H1 (cell line): Measurements from ENCODE around the gene SLC26A11. TPM values are rescaled to one million over a fixed set of nuclear protein-coding genes. Genes with fewer than 3 reads are reported as not detected.

ENCODE experiments used
- SIN3A ChIP-seq, 2 experiments: IDR thresholded peaks in 1 of 2; conservative IDR thresholded peaks in 1 of 2; 2 replicates each; pipeline ENCODE4 v1.6.1; 2011 to 2012; ENCODE audit warnings: low read length in 2 of 2, improper control_type of control experiment in 1 of 2, low read depth in 1 of 2, mild to moderate bottlenecking in 1 of 2
- polyA plus RNA-seq, 7 experiments: library from polyadenylated mRNA; depleted of rRNA in 3 of 7; stranded (reverse) in 5 of 7; unstranded in 2 of 7; fragments of >200 nt in 5 of 7; fragments of 200-250 nt in 2 of 7; gene quantifications; 1 replicate in 5 of 7; 2 replicates in 1 of 7; 4 replicates in 1 of 7; pipeline versions ENCODE4 v1.2.1 to v1.2.3, GENCODE V29; 2011 to 2013; ENCODE audit warnings: missing spikeins in 2 of 7, mixed read lengths in 2 of 7
- total RNA-seq: library from RNA; stranded (reverse); fragmentation: NEBNext Ultra II Directional; extraction: Animal tissue kit (Norgen Biotek cat#: 25700); gene quantifications from 2 replicates; pipeline ENCODE4 v1.2.1, GENCODE V29; 2021
- TF ChIP-seq, protein P1 (sequence below), 3 experiments: IDR thresholded peaks; 1 replicate in 2 of 3; 2 replicates in 1 of 3; pipeline versions ENCODE4 v1.5.1 to v1.6.1; 2011; ENCODE audit warnings: low read length in 3 of 3, mild to moderate bottlenecking in 3 of 3, inconsistent platforms in 2 of 3, low read depth in 1 of 3, moderate library complexity in 1 of 3; ENCODE audit not compliant: insufficient read depth in 1 of 3; ENCODE audit errors: control extremely low read depth in 1 of 3

Gene SLC26A11
- total and polyA plus RNA-seq, 2 of the 8 experiments (the other 6 are each of a cell fraction or from before 2014, with no cell fraction given), result 15.5 to 25.9 TPM

DNA sequence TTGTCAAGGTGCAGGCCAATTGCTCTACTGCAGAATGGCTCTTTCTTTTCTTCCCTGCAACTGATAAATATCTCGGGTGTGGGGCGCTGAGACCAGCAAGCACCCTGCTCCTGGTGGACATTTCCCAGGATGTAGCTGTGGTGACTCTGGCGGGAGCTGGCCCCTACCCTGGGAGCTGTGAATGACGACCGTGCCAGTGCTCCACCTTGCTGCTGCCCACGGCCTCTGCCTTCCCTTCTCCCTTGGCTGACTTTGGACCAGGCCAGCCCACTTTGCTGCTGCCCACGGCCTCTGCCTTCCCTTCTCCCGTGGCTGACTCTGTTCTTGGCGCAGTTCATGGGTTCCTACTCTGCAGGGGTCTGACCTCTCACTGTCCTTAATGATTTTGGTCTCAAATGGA lies 34.3 kb upstream of the SLC26A11 start (continued):
- TF ChIP-seq, protein P1, sequence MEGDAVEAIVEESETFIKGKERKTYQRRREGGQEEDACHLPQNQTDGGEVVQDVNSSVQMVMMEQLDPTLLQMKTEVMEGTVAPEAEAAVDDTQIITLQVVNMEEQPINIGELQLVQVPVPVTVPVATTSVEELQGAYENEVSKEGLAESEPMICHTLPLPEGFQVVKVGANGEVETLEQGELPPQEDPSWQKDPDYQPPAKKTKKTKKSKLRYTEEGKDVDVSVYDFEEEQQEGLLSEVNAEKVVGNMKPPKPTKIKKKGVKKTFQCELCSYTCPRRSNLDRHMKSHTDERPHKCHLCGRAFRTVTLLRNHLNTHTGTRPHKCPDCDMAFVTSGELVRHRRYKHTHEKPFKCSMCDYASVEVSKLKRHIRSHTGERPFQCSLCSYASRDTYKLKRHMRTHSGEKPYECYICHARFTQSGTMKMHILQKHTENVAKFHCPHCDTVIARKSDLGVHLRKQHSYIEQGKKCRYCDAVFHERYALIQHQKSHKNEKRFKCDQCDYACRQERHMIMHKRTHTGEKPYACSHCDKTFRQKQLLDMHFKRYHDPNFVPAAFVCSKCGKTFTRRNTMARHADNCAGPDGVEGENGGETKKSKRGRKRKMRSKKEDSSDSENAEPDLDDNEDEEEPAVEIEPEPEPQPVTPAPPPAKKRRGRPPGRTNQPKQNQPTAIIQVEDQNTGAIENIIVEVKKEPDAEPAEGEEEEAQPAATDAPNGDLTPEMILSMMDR (IDR thresholded peaks at IDR 0.05; ENCODE audit: control extremely low read depth in 1 of 3, insufficient read depth in 1 of 3, low read depth in 1 of 3, low read length in 3 of 3), result peak in 1 of 3 experiments; percentile 13; a peak in 1 of 4 replicates
- TF ChIP-seq SIN3A (conservative IDR thresholded peaks at IDR 0.05 in 1 of 2, IDR thresholded peaks at IDR 0.05 in 1 of 2; ENCODE audit: low read depth in 1 of 2, low read length in 2 of 2), result no peak
